ENCODE measurements around the gene BTBD17.

Gene BTBD17

DNA sequence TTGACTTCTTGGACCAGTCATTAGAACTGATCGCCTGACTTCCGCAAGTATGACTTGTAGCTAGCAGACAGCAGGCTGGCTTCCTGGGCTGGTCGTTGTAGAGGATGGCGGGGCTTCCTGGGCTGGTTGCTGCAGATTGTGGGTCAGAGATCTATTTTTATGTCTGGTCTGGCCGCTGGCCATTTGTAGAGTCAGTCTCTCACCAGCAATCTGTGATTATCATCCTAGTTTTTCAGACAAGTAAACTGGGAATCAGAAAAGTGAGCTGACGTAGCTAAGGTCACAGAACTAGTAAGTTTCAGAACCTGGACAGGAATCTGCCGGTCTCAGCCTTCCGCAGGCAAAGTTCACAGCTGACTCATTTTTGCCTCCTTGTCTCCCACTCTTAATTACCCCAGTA is 24.7 kb upstream of the BTBD17 start:
- no peak for DNase-seq

DNA sequence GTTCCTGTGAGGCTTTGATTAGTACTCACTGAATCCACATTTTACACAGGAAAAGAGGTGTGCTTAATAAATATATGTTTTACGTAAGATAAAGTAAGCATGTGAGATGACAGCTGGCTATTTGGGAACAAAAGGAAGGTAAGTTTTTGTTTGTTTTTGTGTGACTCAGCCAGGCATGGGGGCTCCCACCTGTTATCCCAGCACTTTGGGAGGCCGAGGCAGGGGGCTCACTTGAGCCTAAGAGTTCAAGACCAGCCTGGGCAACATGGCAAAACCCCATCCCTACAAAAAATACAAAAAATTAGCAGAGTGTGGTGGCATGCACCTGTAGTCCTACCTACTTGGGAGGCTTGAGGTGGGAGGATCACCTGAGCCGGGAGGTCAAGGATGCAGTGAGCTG is 23.5 kb upstream of the BTBD17 start:
- DNase-seq = no peak

DNA sequence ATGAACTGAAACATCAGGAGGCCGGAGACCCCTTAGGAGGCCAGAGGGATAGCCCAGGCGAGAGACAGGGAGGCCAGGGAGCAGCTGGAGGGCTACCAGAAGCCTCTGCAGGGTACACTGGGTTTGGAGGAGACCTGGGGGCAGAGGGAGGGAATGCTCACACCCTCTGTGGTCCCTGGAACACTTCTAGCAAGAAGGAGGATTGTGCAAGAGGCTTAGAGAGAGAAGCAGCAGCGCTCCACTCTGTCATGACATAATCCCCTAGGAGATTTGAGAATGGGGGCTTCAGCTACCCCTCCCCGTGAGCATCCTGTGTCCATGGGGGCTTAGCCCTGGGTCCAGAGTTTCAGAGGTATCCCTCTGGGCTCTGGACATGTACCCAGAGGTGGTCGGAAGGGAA is 21.5 kb upstream of the BTBD17 start:
- no peak for DNase-seq

DNA sequence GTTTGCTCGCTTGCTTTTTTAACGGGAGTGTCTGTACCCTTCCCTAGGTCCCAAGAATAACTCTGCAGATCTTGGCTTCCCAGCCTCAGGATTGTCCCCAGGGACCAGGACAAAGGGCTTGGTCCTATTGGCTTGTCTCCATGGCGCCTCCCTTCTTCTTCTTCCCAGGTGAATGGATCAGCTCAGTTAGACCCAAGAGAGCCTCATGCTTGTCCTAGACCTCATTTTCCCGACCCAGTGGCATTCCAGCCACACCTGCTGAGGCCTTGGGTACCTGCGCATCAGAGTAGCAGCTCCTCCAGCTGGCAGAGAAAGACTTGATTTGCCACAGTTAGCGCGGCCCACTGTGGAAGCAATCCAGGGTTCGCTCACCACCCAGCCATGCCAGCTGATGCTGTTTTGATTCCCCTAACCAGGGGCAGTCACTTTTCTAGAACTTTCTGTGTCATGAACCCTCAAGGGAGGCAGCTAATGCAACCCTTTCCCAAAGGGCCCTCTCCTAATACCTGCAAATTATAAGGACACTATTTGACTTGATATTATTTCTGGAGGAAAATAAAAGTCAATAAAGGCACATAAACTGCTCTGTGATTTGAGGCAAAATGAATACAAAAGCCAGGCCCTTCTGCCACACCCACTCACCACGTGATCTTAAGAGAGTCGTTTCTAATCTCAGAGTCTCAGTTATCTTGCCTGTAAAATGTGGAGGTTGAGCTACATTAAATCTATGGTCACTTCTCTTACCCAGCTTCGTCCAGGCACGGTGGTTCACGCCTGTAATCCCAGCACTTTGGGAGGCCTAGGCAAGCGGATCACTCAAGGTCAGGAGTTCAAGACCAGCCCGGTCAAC is 19.5 kb upstream of the BTBD17 start:
- DNase-seq = no peak

DNA sequence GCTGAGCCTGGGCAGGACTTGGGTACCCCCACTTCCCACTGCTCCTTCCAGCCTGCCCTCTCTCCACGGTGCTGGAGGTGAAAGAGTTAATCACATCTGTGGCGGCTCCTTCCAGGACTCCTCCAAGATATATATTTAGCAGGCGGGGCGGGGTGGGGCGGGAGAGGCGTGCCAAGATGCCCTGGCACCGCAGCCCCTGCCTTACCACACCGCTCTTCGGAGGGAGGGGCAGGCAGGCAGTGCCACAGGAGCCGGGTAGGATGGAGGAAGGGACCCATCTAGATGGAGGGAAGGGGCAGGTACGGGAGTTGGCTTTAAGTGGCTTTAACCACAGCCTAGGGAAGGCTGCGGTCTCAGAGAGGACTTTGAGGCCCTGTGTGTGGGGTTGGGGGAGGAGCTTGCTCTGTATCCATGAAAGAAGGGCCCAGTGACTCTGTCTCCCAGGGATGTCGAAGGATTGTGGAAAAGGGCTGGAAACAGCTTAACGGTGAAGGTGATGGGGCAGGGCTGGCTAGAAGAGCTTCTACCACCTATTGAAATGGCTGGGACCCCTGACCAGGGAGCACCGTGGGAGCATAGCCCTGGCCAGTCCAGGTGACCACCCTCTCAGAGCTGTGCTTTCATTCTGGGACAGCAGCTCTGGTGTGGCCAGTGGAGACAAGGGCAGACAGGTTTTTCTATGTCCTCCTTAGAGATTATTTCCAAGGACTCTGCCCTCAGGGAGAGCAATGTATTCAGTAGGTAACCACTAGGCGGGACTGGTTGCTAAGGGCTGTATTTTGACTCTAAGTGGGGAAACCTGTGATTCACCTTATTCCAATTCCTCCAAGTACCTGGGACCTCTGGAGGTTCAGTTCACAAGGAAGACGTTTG is 18.7 kb upstream of the BTBD17 start:
- no peak for DNase-seq

DNA sequence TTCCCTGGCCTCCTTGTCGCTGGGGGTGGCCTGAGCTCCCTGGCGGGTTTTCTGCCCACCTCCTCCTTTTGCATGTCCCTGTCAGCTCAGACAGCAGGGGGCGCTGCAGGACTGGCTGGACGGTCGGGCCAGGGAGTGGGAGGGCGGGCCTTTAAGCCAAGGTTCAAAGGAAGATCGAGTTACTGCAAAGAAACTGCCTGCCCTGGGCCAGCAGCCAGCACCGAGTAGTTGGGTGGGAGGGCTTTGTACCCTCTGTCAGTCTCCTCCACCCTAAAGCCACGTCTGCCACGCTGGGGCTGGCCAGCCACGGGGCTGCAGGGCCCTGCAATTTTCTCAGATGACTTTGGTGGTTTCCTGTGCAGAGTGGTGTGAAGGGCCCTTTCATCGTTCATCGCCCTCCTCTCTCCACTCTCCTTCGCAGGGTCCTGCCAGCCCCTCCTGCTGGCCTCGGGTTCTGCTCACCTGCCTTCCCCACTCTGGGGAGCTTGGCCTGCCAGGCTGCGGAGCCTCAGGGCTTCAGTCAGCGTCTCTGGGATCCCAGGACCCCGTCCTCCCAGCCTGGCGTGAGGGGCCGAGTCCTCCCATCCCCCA is 17.9 kb upstream of the BTBD17 start:
- peak; percentile 95 for DNase-seq

DNA sequence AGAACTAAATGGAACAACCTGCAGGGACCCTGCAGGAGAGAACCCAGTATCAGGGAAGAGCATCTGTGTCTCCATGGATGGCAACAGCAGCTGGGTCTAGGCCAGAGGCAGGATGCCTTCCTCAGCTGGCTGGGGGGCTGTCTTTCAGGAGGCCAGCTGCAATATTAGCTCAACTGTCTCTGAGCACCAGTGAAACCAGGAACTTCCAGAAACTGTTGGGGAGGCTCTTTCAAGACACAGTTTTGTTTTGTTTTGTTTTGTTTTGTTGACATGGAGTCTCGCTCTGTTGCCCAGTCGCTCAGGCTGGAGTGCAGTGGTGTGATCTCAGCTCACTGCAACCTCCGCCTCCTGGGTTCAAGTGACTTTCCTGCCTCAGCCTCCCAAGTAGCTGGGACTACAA is 13.2 kb upstream of the BTBD17 start:
- DNase-seq = no peak

DNA sequence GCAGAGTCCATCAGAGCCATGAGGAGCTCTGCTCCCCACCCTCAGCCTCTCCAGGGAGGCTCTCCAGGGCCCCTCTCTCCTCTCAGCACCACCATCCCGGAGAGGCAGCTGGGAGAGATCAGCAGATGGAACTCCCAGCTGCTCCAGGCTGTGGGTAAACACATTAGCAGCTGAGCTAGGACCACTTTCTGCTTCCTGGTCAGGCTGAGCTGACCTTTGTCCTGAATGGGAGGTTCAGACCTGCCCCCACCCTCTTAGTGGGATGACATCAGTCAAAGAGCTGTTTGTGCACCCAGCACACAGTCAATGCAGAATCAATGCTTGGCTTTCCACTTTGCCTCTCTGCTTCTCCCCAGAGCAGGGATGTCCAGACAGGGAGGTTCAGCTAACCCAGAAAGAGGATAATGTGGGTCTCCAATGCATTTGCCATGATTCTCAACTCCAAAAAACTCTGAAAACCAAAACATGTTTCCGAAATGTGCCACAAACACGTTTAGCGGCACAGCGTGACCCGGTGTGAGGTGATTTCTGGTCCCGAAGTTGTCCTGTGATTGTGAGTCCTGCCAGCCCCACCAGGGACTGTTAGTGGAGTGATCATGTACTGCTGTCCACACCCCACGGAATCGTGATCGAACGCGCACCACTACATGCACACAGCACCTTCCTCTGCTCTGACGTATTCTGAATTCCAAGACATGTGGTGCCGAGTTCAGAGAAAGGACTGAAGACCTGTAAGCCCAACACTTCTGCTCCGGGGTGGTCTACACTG is 12.4 kb upstream of the BTBD17 start:
- no peak for DNase-seq

DNA sequence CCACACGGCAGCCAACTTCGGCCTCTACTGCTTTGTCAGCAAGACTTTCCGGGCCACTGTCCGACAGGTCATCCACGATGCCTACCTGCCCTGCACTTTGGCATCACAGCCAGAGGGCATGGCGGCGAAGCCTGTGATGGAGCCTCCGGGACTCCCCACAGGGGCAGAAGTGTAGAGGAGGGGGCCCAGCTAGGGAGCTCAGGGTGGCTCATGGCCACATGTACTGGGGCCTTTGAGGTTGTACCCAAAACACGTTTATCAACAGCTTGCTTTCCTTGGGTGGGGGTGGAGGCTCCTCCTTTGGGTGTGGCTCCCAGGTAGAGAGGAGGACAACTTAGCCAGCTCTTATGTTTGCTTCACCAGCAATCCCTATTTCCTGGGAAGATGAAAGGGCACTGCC is 10.8 kb upstream of the BTBD17 start:
- no peak for DNase-seq

DNA sequence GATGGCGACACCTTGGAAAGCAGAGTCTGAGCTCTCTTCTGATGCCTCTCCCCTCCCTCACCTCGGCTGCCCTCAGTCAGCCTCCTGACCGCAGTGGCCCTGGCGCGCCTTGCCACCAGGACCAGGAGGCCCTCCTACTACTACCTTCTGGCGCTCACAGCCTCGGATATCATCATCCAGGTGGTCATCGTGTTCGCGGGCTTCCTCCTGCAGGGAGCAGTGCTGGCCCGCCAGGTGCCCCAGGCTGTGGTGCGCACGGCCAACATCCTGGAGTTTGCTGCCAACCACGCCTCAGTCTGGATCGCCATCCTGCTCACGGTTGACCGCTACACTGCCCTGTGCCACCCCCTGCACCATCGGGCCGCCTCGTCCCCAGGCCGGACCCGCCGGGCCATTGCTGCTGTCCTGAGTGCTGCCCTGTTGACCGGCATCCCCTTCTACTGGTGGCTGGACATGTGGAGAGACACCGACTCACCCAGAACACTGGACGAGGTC is 10.0 kb upstream of the BTBD17 start:
- DNase-seq = no peak

DNA sequence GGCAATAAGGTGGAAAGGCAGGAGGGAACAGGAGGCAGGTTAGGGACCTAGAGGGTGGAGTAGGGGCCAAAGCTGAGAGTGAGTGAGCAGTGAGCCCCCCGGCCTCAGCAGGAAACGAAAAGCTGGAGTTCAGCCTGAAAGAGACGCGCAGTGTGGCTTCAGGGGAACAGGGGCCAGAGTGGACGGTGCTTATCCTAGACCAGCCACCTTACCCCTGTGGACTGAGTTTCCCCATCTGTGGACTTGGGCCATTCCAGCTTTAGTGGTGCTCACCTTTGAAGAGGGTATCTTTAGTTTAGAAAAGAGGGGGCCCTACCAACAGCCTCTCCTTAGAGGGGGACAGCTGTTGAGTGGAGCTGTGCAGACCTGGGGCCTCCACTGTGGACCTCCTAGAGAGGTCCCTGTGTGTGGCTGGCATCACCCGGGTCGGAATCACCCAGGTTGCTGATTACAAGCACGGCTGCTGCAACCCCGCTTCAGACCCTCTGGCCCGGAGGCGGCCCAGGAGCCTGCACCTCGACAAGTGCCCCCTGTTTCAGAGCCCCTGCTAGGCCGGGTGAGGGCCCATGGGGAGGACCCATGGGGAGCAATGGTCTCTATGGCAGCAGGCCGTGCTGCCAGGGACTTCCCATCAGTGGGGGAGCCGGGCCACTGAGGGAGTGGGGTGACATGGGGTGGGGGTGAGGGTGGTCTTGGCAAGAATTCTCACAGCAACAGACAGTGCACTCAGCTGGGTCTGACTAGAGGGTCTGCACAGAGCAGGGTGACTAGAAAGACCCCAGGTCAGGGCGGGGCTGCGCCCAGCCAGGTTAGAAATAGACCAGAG is 8.2 kb upstream of the BTBD17 start:
- no peak for DNase-seq

DNA sequence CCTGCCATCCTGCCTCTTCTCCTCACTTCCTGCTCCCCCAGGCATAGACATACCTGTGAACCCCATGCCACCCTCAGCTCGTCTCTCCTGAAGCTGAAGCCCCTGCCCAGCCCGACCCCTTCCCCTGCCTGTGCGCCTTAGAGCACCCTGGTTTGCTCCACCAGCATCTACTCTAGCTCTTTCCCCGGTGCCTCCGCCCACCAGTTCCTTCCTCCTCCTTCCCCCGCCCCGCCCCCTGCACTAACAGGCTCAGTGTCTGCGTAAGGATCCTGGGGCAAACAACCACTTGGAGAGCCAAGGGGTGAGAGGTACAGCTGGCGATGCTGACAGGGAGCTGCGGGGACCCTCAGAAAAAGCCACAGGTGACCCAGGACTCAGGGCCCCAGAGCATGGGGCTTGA is 7.6 kb upstream of the BTBD17 start:
- peak; percentile 66 for DNase-seq

DNA sequence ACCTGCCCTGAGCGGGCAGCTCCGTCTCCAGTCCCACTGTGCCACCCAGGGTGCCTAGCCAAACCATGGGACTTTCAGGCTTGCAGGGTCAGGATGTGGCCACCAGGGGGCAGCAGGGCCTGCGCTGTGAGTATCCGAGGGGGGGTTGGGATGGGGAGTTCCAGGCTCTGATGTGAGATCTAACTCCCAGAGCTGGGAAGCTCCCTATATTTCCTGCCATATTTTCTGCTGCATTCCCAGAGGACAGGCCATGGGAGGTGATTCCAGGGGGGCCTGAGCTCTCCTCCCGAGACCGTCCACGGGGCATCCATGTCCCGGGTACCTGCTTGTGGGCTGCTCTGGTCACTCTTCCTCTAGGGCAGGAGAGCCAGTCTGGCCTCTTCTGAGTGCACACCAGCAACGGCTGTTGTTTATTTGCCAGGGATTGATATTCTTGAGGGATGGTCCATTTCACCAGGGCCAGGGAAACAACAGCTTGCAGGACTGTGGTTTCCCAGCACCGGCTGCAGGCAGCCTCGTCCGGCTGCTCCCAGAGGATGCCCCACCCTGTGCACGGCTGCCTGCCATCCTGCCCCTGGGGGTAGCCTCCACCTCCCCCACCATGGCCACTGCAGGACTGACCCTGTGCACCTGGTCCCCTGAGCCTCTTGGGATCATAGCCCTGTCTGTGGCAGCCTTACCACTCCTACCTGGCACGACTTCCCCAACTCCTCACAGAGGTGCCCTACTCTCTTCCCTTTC is 6.8 kb upstream of the BTBD17 start:
- peak; percentile 74 for DNase-seq

DNA sequence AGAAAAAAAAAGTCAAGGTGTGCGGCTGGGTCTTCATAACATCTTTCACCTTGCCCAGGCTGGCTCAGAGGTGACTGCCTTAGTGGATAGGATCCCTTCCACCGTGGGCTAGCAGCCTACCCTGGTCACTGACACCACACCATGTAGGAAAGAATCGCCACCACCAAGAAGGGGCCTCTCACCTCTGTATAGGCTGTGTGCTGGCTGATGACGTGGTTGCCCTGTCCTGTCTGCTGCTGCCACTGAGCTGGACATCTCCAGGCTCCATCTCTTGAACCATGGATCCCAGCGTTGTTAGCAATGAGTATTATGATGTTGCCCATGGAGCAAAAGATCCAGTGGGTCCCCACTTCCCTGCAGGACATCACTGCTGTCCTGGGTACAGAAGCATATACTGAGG is 5.5 kb upstream of the BTBD17 start, which contains the start of gene GPR142:
TSS of gene GPR142 (plus strand) at position 301 of the 400 bp plus-strand sequence. CDS start 2,035 bp downstream, outside the sequence.
- no peak for DNase-seq

DNA sequence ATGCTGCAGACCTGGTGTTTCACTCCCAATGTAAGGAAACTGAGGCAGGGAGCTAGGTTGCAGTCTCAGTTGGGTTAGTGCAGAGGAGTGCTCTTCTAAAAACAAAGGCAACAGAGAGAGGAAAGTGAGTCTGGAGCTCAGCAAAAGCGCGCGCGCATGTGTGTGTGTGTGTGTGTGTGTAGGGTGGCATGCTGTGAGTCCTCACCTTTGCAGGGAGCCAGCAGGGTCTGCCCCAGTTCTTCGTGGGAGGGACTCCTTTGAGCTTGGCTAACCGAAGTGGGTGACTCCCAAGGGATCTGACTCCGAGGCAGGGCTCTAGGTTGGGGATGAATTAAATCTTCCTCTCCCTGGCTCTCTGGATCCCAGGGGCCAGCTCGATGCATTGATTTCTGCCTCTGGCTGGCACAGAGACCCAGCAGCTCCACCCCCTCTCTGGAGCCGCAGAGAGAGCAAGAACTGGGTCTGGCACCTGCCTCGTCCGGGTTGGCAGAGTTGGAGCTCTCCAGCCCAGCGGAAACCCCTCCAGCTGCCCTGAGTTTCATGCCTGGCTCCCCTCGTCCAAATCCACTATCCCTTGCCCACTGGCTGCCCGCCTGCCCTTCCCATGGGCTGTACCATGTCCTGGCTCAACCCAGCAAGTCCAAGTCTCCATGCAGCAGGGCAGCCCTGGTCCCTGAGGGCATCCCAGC is 1.3 kb upstream of the BTBD17 start:
- DNase-seq = no peak

DNA sequence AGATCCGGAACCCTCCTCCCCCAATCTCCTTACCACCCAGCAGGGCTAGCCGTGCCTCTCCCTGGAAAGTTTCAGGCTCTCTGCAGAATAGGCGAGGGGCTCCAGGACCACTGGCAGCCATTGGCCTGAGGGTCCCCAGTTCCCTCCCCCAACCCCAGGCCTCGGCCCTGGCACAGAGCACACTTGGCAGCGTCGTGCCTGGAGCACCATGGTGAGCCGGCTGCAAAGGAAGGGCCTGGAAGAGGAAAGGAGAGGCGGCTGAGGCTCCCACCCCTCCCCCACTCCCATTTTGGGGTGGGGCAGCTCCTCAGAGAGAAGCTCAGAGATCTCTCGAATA is 369 bp upstream of the BTBD17 start:
- DNase-seq = no peak

DNA sequence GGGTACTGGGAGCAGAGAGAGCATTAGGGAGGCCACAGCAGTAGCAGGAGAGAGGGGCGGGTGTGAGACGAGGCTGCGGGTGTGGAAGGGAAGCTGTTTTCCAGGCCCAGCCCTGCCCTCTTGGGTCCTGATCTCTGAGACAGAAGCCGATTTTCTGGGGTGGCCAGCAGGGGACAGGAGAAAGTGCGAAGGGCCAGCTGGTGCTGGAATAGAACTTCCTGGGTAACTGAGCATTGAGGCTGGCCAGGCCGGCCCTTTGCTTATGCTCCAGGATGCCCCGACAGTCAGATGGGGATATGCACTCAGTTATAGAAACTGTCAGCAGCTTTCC is 804 bp downstream of the BTBD17 start:
- DNase-seq = no peak

DNA sequence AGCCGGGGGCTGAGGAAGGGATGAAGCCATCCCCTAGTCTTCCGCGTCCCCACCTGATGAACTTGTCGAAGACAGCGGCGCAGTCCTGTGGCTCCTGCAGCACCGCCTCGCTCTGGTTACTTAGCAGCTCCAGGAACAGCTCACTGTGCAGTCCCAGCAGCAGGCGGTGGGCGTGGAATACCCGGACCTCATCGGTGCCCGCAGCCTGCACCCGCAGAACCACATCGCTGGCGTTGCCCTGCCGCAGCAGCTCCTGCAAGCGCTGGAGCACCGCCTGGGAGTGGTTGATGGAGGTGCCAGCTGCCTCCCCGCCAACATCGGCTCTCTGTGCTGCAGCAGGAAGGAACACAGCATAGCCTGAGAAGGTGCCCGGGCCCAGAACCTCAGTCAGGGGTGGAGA is 1.8 kb downstream of the BTBD17 start:
- DNase-seq = no peak

DNA sequence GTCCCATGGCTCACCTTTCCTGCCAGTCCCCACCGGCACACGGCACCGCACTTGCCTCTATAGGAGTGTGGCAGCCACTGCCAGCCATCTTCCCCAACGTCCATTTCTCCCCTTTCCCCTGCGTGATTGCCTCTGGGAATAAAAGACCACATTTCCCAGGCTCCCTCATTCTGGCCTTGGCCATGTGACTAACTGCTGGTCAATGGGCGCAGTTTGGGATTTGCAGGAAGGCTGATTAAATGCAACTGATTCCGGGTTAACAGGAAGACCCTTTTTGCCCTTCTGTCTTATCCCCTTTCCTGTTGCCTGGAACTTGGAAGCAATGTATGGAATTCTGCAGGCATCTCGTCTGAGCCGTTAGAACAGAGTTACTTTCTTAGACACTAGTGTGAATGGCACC is 3.0 kb downstream of the BTBD17 start:
- DNase-seq = no peak

DNA sequence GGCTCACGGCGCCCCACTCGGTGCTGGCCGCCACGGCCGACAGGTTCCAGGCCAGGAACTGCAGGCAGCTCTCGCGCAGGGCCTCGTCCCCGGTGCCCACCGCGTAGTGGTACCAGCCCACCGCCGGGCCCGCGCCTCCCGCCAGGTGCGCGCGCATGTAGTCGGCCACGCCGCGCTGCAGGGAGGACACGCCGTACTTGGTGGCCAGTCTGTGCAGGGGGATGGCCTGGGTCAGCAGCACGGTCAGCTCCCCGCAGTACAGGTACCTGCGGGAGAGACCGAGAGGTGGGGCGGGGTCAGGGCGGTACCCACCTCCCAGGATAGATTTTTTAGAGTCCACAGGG is 4.2 kb downstream of the BTBD17 start:
- DNase-seq = no peak
